ENCODE measurements around the gene GJD3.

GJD3 gene

DNA sequence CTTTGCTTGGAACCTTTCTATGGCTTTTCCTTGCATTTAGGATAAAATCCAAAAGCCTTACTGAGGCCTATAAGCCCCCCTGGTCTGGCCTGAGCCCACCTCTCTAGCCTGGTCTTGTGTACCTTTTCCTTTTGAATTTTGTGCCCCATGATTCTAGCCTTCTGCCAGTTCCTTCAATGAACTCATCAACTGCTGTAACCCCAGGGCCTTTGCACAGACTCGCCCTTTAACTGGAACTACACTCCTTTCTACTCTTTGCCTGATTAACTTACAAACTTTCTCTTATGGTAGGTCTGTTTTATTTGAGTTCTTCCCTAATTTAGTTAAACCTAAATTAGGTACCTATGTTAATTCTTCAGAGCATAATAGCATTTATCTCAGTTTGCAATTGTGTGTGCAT, 24.2 kb downstream of the GJD3 start:
- no peak for DNase-seq (ENCODE audit: low spot score)

DNA sequence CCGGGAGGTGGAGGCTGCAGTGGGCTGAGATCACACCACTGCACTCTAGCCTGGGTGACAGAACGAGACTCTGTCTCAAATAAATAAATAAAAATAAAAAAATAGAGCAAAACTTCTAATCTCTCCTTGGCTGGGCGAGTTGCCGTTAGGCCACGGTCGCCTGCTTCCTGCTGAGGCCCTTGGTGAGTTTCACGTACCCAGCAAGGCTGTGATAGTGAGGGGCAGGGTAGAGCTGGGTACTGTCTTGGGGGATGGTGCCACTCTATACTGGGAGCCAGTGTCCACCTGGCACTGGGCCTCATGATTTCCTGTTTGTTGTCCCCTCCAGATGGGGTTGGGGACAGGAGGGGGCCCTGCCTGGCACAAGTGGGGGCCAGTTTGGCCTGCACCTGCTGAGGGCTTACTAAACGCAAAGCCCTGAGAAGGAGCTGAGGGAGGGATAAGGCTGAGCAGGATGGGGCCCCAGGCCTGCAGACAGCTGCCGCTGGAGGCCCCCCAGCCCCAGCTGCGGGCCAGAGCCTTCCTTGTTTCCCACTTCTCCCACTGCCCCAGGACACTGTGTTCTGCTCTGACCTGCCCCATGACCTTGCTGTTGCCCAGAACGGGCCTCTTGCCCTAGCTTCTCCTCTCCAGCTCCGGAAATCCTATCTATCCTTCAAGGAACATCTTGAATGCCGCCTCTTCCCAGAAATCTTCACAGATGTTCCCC, 25.4 kb downstream of the GJD3 start:
- no peak for DNase-seq (ENCODE audit: low spot score)

DNA sequence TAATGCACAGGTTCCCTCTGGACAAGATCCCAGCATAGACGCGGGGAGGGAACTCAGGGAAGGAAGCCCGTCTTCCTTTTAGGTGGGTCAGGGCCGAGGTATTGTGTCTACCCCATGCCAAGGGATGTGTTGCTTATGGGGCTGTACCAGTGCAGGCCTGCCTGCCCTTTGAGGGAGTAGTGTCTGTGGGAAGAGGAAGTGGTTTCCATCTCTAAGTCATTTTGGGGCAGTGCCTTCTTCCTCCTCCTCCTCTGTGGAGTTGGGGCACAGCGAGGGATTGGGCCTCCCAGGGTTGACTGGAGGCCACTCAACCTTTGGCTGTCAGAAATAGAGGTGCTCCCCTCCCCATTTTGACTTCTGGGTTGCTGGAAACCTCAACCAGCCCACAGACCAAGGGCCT, 26.5 kb downstream of the GJD3 start:
- DNase-seq (ENCODE audit: low spot score): no peak

DNA sequence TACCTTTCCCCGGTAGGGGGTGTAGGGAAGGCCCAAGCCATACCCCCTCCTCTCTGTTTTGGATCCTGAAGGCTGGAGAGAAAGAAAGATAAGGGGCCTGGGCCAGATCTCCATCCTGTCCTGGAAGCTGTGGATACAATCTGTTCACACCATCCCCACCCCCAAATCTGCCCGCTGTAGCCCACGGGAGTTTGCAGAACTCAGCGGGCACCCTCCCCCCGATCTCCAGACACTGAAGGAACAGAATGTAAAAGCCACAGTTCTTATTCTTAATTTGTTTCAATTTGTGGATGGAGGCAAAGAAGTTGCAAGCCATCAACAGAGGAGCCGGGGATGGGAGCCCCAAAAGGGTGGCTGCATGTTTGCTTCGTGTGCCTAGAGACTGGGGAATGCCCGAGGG, 27.2 kb downstream of the GJD3 start:
- DNase-seq (ENCODE audit: low spot score): no peak

DNA sequence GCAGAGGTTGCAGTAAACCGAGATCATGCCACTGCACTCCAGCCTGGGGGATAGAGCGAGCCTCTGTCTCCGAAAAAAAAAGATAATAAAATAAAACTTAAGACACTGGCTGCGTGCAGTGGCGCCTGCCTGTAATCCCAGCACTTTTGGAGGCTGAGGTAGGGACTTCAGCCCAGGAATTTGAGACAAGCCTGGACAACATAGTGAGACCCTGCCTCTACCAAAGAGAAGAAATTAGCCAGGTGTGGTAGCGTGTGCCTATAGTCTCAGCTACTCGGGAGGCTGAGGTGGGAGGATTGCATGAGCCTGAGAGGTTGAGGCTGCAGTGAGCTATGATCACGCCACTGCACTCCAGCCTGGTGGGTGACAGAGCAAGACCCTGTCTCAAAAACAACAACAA, 28.9 kb downstream of the GJD3 start:
- no peak for DNase-seq (ENCODE audit: low spot score)

DNA sequence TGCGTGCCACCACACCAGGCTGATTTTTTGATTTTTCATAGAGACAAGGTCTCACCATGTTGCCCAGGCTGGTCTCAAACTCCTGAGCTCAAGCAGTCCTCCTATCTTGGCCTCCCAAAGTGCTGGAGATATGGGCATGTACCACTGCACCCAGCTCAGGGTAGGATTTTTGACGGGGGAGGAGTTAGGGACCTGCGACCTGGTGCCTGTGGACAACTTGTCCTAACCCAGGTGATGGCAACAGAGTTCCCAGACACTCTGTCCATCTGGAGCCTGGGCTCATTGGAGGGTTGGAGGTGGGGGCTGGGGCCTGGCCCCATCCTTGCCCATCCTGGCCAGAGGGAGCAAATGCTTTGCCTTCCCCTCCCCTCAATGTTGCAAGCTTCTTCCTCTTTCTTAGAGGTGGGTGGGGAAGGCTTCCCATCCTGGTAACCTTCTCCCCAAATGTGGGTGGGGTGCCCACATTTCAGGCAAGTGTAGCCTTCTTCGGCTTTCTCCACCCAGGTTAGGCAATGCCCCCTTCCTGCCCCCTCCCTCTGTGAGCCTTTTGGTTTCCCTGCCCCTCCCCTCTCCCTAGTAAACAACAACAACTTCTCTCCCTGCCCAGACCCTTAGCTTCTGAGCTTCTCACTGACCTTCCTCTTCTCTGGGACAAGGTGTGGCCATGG, 30.6 kb downstream of the GJD3 start:
- DNase-seq (ENCODE audit: low spot score): no peak

DNA sequence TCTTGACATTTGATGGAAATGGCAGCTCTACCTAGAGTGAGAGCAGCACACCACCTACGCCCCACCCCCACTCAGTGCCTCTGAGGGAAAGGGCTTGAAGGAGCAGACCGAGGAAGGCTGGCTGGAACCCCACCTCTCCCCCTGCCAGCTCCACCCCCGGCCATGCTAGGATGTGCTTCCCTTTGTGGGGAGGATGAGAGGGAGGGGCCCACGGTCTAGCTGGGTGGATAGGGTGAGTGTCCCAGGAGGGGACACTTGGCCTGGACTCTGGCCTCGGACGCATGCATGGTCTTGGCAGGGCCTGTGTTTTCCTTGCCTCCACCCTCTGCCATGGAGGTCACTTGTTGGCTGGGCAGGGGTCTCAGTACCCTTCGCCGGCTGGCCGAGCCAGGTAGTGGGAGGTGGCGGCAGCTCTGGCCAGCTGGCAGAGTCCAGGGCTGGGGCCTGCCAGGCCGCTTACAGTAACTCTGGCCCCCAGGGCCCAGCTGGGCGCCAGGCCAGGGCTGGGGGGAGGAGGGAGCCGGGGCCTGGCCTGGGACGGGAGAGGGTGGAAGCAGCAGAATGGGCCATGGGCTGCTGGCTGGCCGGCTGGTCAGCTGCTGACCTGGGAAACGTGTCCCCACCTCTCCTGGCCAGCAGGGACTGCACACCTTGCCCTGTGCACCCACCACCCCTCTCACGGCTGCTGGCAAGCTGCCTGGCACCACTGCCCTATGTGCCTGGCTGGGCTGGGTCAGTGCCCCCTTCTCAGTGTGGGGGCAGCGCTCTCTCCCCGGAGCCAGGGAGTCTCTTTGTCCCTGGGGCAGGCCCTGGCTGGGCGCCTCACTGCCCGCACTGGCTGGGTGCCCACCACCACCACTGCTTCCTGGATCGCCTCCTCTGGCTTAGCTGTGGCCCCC, 32.5 kb downstream of the GJD3 start:
- DNase-seq (ENCODE audit: low spot score): peak; percentile 81

DNA sequence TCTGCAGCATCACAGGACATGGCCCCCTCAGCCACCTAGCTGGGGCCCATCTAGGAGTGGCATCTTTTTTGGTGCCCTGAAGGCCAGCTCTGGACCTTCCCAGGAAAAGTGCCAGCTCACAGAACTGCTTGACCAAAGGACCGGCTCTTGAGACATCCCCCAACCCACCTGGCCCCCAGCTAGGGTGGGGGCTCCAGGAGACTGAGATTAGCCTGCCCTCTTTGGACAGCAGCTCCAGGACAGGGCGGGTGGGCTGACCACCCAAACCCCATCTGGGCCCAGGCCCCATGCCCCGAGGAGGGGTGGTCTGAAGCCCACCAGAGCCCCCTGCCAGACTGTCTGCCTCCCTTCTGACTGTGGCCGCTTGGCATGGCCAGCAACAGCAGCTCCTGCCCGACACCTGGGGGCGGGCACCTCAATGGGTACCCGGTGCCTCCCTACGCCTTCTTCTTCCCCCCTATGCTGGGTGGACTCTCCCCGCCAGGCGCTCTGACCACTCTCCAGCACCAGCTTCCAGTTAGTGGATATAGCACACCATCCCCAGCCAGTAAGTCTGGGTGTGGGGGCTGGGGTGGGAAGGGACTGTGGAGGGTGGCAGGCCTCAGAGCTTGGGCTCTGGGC, 33.6 kb downstream of the GJD3 start:
- no peak for DNase-seq (ENCODE audit: low spot score)

DNA sequence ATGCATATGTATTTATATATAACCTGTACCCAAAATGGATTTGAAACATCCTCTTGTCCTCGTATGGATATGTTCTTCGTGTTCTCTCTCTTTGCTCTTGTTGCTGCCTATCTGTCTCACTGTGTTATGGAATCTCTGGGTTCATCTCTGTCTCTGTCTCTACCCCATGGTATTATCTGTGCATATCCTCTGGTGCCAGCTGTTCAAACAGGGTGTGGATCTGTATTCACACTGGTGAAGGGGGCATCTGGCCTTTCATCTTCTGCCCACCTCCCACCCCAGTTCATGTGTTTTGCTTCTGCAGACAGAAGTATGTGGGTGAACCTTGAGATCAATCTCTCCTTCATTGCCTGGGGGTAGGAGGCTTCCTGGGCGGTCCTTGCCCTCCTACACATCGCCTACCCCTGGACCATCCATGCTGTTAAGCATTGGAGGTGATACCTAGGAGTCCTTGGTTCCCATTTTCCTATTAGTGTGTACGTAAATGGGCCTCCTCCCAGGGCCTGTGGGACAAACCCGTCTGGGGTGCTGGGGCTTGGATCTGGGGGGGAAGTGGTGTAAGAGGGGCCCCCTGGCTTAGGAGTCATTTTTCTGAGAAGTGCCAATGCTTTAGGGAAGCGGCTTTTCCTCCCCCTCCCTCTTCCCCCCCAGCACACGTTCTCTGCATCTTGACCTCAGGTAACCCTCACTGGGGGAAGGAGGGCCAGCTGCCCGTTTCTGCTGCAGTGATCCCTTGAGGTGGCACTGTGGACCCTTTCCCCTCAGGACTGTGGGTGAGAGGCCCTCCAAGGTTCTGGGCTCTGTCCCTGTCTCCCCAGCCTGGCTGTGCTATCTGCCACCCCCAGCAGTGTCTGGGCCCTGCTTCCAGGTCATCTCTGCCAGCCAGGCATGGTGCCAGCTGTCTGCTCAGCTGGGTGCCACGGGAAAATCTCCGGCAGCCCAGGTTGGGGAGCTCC, 34.4 kb downstream of the GJD3 start:
- DNase-seq (ENCODE audit: low spot score): no peak

DNA sequence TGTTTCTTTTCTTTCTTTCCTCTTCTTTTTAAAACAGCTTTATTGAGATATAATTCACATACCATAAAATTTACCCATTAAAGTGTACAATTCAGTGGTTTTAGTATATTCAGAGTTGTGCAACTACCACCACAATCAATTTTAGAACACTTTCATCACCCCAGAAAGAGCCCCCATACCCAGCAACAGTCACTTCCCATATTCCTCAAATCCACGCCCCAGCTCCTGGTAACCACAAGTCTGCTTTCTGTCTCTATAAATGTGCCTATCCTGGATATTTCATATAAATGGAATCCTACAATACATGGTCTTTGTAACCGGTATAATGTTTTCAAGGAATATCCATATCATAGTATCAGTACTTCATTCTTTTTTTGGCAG, 36.2 kb downstream of the GJD3 start:
- DNase-seq (ENCODE audit: low spot score): no peak

DNA sequence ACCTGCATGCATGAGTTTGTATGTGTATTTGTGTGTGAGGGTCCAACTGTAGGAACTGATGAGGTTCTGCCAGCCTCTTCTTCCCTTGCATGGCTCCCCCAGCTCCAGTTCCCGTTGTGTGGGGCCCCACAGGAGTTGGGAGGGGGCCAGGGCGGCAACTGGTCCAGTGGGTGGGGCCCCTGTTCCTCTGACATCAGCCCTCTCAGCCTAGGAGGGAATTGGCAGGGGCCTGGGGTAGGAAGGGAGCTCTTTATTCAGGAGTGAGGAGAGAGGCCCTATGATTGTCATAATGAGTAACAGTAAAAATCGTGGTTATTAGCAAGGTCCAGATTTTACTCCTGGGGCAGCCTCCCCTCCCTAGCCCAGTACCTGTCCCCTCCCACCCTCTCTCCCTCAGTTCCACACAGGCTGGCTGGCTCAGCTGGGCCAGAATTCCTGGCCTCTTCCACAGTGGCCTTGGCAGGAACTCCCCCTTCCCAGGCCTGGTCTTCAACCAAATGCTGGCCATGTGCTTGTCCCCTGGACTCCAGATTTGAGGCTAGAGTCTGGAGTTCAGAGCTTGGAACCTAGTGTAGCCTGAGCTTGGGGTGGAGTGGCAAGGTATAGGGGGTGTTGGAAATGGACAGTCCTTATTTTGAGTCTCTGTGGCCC, 36.7 kb downstream of the GJD3 start:
- no peak for DNase-seq (ENCODE audit: low spot score)

DNA sequence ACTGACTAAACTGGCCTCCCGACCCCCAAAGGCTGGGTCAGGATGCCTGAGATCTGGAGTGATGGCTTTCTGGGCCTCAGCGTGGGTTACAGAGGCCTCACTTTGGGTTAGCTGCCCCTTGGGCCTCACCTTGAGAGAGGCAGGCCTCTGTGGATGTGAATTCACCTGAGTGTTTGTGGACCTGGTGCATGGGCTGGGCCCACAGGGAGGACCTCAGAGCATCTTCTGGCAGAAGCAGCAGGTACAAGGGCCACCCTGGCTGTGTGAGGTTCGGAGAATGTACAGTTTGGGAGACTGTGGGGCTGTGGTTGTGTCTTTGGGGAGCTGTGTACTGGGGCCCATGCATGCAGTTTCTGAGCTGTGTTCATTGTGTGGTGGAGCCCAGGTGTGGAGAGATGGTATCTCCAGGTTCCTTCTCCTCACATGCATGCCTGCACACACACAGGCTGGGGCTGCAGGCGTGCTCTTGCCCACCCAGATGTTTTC, 37.2 kb downstream of the GJD3 start:
- no peak for DNase-seq (ENCODE audit: low spot score)

DNA sequence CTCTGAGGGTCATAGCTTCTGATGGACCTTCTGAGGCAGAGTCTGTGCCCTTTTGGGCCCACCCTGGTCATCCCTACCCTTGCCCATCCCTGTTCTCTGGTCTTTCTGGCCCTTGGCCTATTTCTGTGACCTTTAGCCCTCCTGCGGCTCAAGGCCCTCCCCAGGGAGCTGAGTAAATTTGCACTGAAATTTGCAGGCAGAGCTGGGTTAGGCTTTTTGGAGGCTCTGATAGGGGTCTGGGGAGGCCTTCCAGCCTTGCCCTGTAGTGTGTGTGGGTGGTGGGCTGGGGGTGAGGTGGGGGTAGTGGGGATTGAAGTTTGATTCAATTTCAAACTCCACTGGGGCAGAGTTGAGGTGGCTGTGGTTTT, 37.7 kb downstream of the GJD3 start:
- DNase-seq (ENCODE audit: low spot score): no peak

DNA sequence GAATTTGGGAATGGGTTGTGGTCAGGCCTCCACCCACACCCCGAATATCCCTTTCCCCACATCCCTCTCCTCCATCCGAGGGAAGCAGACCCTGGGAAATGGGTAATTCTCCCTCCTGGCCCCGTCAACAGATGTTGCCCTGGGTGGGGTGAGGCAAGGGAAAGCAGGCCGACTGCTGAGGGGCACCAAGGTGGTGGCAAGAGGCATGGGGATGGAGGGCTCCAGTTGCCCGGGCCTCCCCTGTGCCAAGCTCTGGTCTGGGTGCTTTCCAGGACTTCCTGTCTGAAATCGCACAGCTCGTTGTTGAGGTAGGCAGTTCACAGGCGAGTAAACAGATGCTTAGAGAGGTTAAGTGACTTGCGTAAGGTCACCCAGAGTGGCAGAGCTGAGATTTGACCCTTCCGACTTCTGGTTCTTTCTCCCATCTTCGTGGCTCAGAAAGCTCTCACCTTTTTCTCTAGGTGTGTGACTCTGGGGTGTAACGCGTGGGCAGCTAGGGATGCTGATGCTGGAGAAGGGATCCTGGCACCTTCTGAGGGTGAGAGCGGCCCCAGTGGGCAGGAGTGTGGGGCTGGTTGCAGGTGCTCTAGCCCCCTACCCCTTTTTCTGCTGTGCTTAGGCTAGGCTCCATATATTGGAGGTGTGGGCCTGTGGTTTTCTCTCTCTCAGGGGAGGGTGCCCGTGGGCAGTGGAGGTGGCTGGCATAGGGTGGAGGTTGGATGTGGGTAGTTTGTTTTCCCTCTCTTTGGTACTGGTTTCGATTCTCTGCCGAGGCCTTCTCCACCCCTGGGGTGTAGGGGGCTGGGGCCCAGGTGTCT, 38.3 kb downstream of the GJD3 start:
- DNase-seq (ENCODE audit: low spot score): no peak

DNA sequence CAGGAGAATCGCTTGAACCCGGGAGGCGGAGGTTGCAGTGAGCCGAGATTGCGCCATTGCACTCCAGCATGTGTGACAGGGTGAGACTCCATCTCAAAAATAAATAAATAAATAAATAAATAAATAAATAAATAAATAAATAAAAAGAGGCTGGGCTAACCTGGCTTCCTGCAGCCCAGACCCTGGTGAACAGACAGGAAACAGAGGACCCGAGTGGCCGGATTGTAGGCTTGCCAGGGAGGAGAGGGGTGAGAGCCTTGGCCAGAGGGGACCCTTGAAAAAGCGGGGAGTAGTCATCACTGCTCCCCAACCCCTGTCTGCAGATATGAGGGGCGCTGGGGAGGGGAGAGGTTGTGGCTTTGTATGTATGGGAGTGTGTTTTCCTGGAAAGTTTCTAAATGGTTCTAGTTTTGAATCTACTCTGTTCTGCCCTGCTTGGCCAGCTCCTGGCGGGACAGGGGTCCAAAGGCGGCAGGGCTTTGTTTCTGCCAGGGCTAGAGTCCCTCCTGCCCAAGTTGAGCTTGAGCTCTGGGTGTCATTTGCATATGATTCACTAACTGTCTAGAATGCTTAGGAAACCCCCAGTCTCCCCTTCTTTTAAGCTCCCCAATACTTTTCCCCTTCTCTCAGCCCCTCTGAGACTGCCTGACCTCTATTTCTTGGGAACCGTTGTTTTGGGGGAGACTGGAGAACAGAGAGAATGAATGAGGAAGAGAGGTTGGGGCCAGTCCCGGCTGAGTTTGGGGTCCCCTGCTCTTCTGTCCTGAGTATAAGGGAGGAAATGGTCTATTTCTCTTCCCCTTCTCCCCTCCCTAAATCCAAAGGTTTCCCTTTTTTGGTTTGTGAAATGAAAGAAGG, 39.2 kb downstream of the GJD3 start:
- DNase-seq (ENCODE audit: low spot score): no peak

DNA sequence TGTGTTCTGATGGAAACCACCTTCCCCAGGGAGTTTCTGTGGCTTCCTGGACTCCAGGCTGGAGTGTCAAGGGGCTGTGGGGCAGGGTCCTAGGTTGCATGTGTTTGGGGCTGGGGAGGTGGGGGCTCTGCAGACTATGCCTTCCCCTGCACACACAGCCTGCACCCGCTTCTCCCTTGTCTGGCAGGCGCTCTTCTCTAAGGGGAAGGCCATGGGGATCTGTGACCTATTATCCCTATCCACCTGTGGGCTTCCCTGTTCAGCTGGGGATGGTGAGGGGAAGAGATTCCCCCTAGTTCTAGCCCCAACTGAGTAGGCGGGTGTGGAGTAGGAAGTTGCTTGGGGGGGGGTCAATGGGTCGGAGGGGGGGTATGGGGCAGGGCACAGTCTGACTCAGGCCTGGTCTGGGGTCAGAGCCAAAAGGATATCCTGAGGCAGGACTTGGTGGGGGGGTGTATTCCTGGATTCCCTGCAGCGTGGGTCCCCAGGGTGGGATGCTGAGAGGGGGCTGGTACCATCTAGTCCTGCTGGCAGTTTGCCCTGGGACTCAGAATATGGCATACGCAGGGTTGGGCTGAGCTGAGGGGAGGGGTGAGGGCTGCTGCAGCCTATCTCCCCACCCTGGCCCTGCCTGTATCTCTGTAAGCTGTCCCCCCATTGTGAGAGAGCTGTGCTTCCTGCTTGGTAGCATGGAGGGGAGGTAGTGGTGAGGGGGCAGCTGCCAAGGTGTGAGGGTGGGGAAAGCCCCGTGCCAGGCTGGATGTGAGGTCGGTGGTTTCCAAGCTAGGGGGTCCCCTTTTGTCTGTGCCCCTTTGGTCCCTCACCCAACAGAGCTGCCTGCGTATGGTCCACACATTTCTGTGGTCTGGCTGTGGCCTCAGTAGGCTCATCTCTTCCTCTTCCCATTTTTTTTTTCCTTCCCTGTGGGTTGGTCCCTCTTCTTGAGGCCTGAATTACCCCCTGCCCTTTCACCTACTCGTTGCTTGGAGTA, 40.9 kb downstream of the GJD3 start:
- DNase-seq (ENCODE audit: low spot score): no peak

All from putamen (tissue), 1 donor.